IPS-15b (cell line): Measurements from ENCODE around the gene OR10G6.
"Not testable (repeated sequence)": the region's sequence is repeated elsewhere in the genome, so short reads cannot be mapped to it uniquely, and the experiment has no call there.

Experiments
- H3K27me3 ChIP-seq: one replicate; pipeline ENCODE4 v1.6.1; 2013; ENCODE audit warnings: low read length; ENCODE audit not compliant: control insufficient read depth, insufficient read depth
- H3K36me3 ChIP-seq: one replicate; pipeline ENCODE4 v1.6.1; 2013; ENCODE audit warnings: low read length; ENCODE audit not compliant: control insufficient read depth, insufficient read depth
- H3K4me1 ChIP-seq: one replicate; pipeline ENCODE4 v1.6.1; 2013; ENCODE audit warnings: mild to moderate bottlenecking, low read length; ENCODE audit not compliant: control insufficient read depth, insufficient read depth
- H3K4me3 ChIP-seq: one replicate; pipeline ENCODE4 v1.5.1; 2013; ENCODE audit warnings: low read depth, low read length
- H3K9ac ChIP-seq: one replicate; pipeline ENCODE4 v1.6.1; 2013; ENCODE audit warnings: low read depth, mild to moderate bottlenecking, low read length
- H3K9me3 ChIP-seq: one replicate; pipeline ENCODE4 v1.6.1; 2013; ENCODE audit warnings: mild to moderate bottlenecking, low read length; ENCODE audit not compliant: control insufficient read depth, insufficient read depth

OR10G6 gene

GRCh38 chr11:123995119-123995518 is at the start of gene OR10G6:
OR10G6 (minus strand) TSS chr11:123995161; CDS start chr11:123995161, 0 bp downstream.
- no peaks in the 10 kb centered on the region for H3K9me3 ChIP-seq
- H3K27me3 ChIP-seq: no peaks in the 10 kb centered on the region
- no peak within 1 kb of the TSS for H3K4me3 ChIP-seq
- no peak within 1 kb of the TSS for H3K9ac ChIP-seq
- H3K36me3 ChIP-seq: no peaks in the 10 kb centered on the region
- H3K4me1 ChIP-seq: no peaks in the 10 kb centered on the region

- no peaks in the 10 kb centered on the region for H3K4me1 ChIP-seq
- H3K4me3 ChIP-seq: no peak overlapping the region
- no peak overlapping the region for H3K9ac ChIP-seq
Measured at GRCh38 chr11:124043420-124043819, 48.5 kb upstream of the OR10G6 start.

DNA sequence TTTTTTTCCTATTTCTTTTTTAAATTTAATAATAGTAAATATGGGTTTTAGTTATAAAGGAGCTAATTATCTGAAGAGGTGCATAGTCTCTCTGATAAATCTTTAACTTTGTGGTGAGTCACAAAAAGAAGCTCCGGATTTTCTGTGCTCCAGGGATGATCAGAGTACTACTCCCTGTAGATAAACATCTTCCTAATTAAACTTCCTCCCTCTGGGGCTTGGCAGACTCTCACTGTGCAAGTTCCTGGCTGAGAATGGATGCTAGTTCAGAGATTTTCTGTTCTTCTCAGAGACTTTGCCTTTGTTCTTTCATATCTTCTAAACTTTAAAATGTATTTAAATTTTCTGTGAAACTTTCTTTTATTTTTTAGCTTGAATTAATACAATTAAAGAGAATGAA is 46.3 kb upstream of the OR10G6 start, which contains the start of gene OR10G7:
TSS of gene OR10G7 (minus strand) at position 72 of the 400 bp plus-strand sequence. CDS start 2,324 bp downstream, outside the sequence.
- Histone ChIP-seq H3K9ac (no peak within 1 kb of the TSS), H3K4me1 (no peaks in the 10 kb centered on the region), H3K36me3 (no peaks in the 10 kb centered on the region), H3K9me3 (no peaks in the 10 kb centered on the region), H3K4me3 (no peak within 1 kb of the TSS), H3K27me3 (no peaks in the 10 kb centered on the region)

More at GRCh38 chr11:124043420-124043819, 48.5 kb upstream of the OR10G6 start:
- Histone ChIP-seq H3K27me3 (no peaks in the 10 kb centered on the region), H3K36me3 (no peaks in the 10 kb centered on the region), H3K9me3 (no peaks in the 10 kb centered on the region)

GRCh38 chr11:124039557-124039956 is 44.6 kb upstream of the OR10G6 start:
- Histone ChIP-seq H3K4me3 (no peak overlapping the region), H3K4me1 (no peaks in the 10 kb centered on the region), H3K27me3 (no peaks in the 10 kb centered on the region), H3K9ac (no peak overlapping the region), H3K9me3 (no peaks in the 10 kb centered on the region), H3K36me3 (no peaks in the 10 kb centered on the region)

GRCh38 chr11:124036666-124037065 is 41.7 kb upstream of the OR10G6 start:
- no peaks in the 10 kb centered on the region for H3K27me3 ChIP-seq
- H3K4me3 ChIP-seq: no peak overlapping the region
- H3K4me1 ChIP-seq: no peaks in the 10 kb centered on the region
- H3K9ac ChIP-seq: no peak overlapping the region
- no peaks in the 10 kb centered on the region for H3K36me3 ChIP-seq
- no peaks in the 10 kb centered on the region for H3K9me3 ChIP-seq

GRCh38 chr11:124026498-124026897 is 31.5 kb upstream of the OR10G6 start, which contains the start of gene OR10G8:
OR10G8 (plus strand) TSS chr11:124026798; CDS start chr11:124029623, 2,825 bp downstream.
- no peaks in the 10 kb centered on the region for H3K36me3 ChIP-seq
- no peak within 1 kb of the TSS for H3K9ac ChIP-seq
- H3K27me3 ChIP-seq: no peaks in the 10 kb centered on the region
- H3K4me3 ChIP-seq: no peak within 1 kb of the TSS
- H3K9me3 ChIP-seq: no peaks in the 10 kb centered on the region
- no peaks in the 10 kb centered on the region for H3K4me1 ChIP-seq

GRCh38 chr11:124015837-124016236 is 20.9 kb upstream of the OR10G6 start:
- not testable (repeated sequence) for H3K9me3 ChIP-seq, H3K4me1 ChIP-seq, H3K4me3 ChIP-seq, H3K9ac ChIP-seq, H3K27me3 ChIP-seq, H3K36me3 ChIP-seq

DNA sequence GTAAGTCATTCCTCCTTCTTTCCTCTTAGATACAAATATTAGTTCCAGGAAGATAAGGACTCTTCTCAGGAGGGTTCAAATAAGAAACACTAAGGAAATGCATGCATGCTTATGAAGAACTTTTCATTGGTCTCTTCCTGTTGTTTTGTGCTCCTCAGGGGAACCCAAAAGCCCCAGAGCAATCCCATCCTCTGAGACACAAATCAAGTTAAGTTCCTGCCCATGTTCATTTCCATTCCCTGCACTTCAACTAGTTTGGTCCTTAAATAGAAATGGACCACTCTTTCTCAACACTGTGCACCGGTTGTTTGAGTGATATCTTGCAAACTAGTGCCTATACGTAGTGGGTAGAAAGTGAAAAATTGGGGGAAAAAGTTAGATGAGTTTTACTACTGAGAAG is 17.7 kb upstream of the OR10G6 start, which contains the start of gene OR10G4:
TSS of gene OR10G4 (plus strand) at position 301 of the 400 bp plus-strand sequence. CDS start 2,578 bp downstream, outside the sequence.
- H3K4me3 ChIP-seq: no peak within 1 kb of the TSS
- H3K9me3 ChIP-seq: no peaks in the 10 kb centered on the region
- no peaks in the 10 kb centered on the region for H3K4me1 ChIP-seq
- no peaks in the 10 kb centered on the region for H3K27me3 ChIP-seq
- no peaks in the 10 kb centered on the region for H3K36me3 ChIP-seq
- H3K9ac ChIP-seq: no peak within 1 kb of the TSS

- no peaks in the 10 kb centered on the region for H3K4me1 ChIP-seq
- H3K9ac ChIP-seq: no peak overlapping the region
- H3K36me3 ChIP-seq: no peaks in the 10 kb centered on the region
- H3K27me3 ChIP-seq: no peaks in the 10 kb centered on the region
- H3K4me3 ChIP-seq: no peak overlapping the region
- H3K9me3 ChIP-seq: no peaks in the 10 kb centered on the region
Measured at GRCh38 chr11:123979311-123979710, 15.7 kb downstream of the OR10G6 start.

DNA sequence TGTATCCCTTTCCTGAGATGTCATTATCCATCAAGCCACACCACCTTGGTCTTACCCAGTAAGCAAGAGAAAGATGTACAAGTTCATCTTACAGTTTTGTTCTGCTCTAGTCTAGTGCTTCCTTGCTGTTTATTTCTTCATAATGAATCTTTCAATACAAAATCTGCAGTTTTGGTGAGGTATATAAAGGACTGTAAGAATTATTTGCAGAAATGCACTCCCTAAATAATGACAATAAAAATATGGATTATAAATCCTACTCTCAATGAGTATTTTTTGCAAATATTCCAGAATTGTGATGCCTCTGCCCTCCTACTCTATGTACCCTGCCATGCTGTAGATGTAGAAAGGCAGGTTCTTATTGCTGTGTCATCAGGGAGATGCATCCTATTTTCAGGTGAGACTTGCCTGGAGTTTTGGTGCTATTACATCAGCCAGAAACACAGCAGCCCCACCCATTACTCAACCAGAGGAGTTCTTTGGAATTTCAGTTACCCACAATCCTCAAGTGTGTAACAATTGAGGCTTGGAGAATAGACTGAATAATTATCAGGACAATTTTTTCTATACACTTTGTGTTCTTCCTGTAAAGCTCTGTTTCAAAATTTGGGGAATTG is 17.1 kb downstream of the OR10G6 start, which contains the start of gene OR10S1:
TSS of gene OR10S1 (minus strand) at position 51 of the 617 bp plus-strand sequence. CDS start 117 bp downstream, outside the sequence.
- Histone ChIP-seq H3K4me1 (no peaks in the 10 kb centered on the region), H3K4me3 (no peak within 1 kb of the TSS), H3K9ac (no peak within 1 kb of the TSS)

GRCh38 chr11:123976770-123977560 is 18.0 kb downstream of the OR10G6 start:
- Histone ChIP-seq H3K9ac (no peak overlapping the region), H3K27me3 (no peaks in the 10 kb centered on the region), H3K4me3 (no peak overlapping the region), H3K4me1 (no peaks in the 10 kb centered on the region), H3K36me3 (no peaks in the 10 kb centered on the region), H3K9me3 (no peaks in the 10 kb centered on the region)

More for the DNA sequence above, 17.1 kb downstream of the OR10G6 start, which contains the start of gene OR10S1:
- no peaks in the 10 kb centered on the region for H3K36me3 ChIP-seq
- no peaks in the 10 kb centered on the region for H3K27me3 ChIP-seq
- H3K9me3 ChIP-seq: no peaks in the 10 kb centered on the region
